ENCODE measurements around the gene EPHA3. TPM values are rescaled to one million over a fixed set of nuclear protein-coding genes. Genes with fewer than 3 reads are reported as not detected.

Gene EPHA3
- total RNA-seq, 2 experiments from 2014 or later, result not detected

GRCh38 chr3:89452066-89452465 is 344.6 kb downstream of the EPHA3 start:
- TF ChIP-seq CTCF (IDR thresholded peaks at IDR 0.05), result no peak
- Histone ChIP-seq H3K4me3 (ENCODE audit: low read length) (no peak overlapping the region), H3K27ac (ENCODE audit: low read depth in 1 of 2, low read length in 2 of 2) (no peak overlapping the region), H3K4me1 (ENCODE audit: insufficient read depth, low read length) (no peaks in the 10 kb centered on the region), H3K27me3 (ENCODE audit: control insufficient read depth in 1 of 2, insufficient read depth in 2 of 2, low read length in 2 of 2) (no peaks in the 10 kb centered on the region), H3K9me3 (ENCODE audit: control insufficient read depth in 1 of 2, insufficient read depth in 1 of 2, low read length in 2 of 2) (peaks cover 0 to 1% of the 10 kb centered on the region in 2 experiments), H3K36me3 (ENCODE audit: insufficient read depth, low read length) (no peaks in the 10 kb centered on the region)
- no peak overlapping the region for H3K27ac Mint-ChIP-seq
- POLR2A ChIA-PET, result no interaction called here
- intact Hi-C loops (cut with DNase I, micrococcal nuclease), result no loop called here
- no peaks in the 10 kb centered on the region for H3K36me3 Mint-ChIP-seq (ENCODE audit: low read depth)
- no peak overlapping the region for H3K4me3 Mint-ChIP-seq
- CTCF ChIA-PET, result no interaction called here
- no peaks in the 10 kb centered on the region for H3K27me3 Mint-ChIP-seq
- H3K4me1 Mint-ChIP-seq (ENCODE audit: low read depth), result no peaks in the 10 kb centered on the region
- DNase-seq (no peak), ATAC-seq (ENCODE audit: poor library complexity) (no peak)
- H3K9me3 Mint-ChIP-seq, result peaks cover 9% of the 10 kb centered on the region

GRCh38 chr3:89455240-89455639 is 347.8 kb downstream of the EPHA3 start:
- intact Hi-C loops (cut with DNase I, micrococcal nuclease), result no loop called here
- ChIA-PET CTCF (no interaction called here), POLR2A (no interaction called here)
- no peak for ATAC-seq (ENCODE audit: poor library complexity)
- DNase-seq, result no peak
- no peak overlapping the region for H3K4me3 ChIP-seq (ENCODE audit: low read length)
- H3K27ac ChIP-seq (ENCODE audit: low read depth in 1 of 2, low read length in 2 of 2), result no peak overlapping the region
- Mint-ChIP-seq H3K9me3 (peaks cover 18% of the 10 kb centered on the region), H3K27me3 (no peaks in the 10 kb centered on the region), H3K27ac (no peak overlapping the region), H3K36me3 (ENCODE audit: low read depth) (no peaks in the 10 kb centered on the region), H3K4me3 (no peak overlapping the region), H3K4me1 (ENCODE audit: low read depth) (no peaks in the 10 kb centered on the region)
- no peaks in the 10 kb centered on the region for H3K36me3 ChIP-seq (ENCODE audit: insufficient read depth, low read length)
- no peaks in the 10 kb centered on the region for H3K4me1 ChIP-seq (ENCODE audit: insufficient read depth, low read length)
- H3K9me3 ChIP-seq (ENCODE audit: control insufficient read depth in 1 of 2, insufficient read depth in 1 of 2, low read length in 2 of 2), result peaks cover 0 to 10% of the 10 kb centered on the region in 2 experiments
- H3K27me3 ChIP-seq (ENCODE audit: control insufficient read depth in 1 of 2, insufficient read depth in 2 of 2, low read length in 2 of 2), result no peaks in the 10 kb centered on the region
- TF ChIP-seq CTCF (IDR thresholded peaks at IDR 0.05), result no peak

GRCh38 chr3:89467898-89468363 is 360.5 kb downstream of the EPHA3 start:
- no peak overlapping the region for H3K27ac ChIP-seq (ENCODE audit: low read depth in 1 of 2, low read length in 2 of 2)
- H3K4me3 Mint-ChIP-seq, result no peak overlapping the region
- no peaks in the 10 kb centered on the region for H3K27me3 Mint-ChIP-seq
- no peaks in the 10 kb centered on the region for H3K27me3 ChIP-seq (ENCODE audit: control insufficient read depth in 1 of 2, insufficient read depth in 2 of 2, low read length in 2 of 2)
- no peak for ATAC-seq (ENCODE audit: poor library complexity)
- POLR2A ChIA-PET, result no interaction called here
- DNase-seq, result no peak
- H3K4me1 Mint-ChIP-seq (ENCODE audit: low read depth), result no peaks in the 10 kb centered on the region
- no peak for TF ChIP-seq CTCF (IDR thresholded peaks at IDR 0.05)
- H3K27ac Mint-ChIP-seq, result no peak overlapping the region
- peaks cover 3% of the 10 kb centered on the region for H3K9me3 Mint-ChIP-seq
- no peaks in the 10 kb centered on the region for H3K9me3 ChIP-seq (ENCODE audit: control insufficient read depth in 1 of 2, insufficient read depth in 1 of 2, low read length in 2 of 2)
- H3K4me1 ChIP-seq (ENCODE audit: insufficient read depth, low read length), result no peaks in the 10 kb centered on the region
- CTCF ChIA-PET, result no interaction called here
- no peak overlapping the region for H3K4me3 ChIP-seq (ENCODE audit: low read length)
- H3K36me3 Mint-ChIP-seq (ENCODE audit: low read depth), result no peaks in the 10 kb centered on the region
- H3K36me3 ChIP-seq (ENCODE audit: insufficient read depth, low read length), result no peaks in the 10 kb centered on the region
- intact Hi-C loops (cut with DNase I, micrococcal nuclease), result no loop called here

Data from CD4-positive, alpha-beta T cell (primary cell).